HEK293 (cell line): ENCODE measurements around the gene MYZAP.

Experiments
- CTCF ChIA-PET: fragments of 350-600 bp; formaldehyde crosslinking; extraction: SDS; loops from one replicate; lab custom pipeline; 2021; ENCODE audit warnings: antibody characterized with exemption; lab: Yijun Ruan, JAX
- POLR2A ChIA-PET: fragments of 300-600 bp; formaldehyde crosslinking; extraction: SDS; loops from one replicate; lab custom pipeline; 2020; ENCODE audit warnings: antibody characterized with exemption, inconsistent platforms; lab: Yijun Ruan, JAX
- H3K27ac ChIP-seq: fragments of 200-500 bp; sonication (Bioruptor generic); 2 replicates; pipeline ENCODE4 v1.5.1; 2014; ENCODE audit warnings: low read depth, low read length, control low read depth, inconsistent platforms; ENCODE audit errors: extremely low read depth
- H3K36me3 ChIP-seq, 2 experiments: fragments of 200-500 bp in 1 of 2; sonication (Bioruptor generic) in 1 of 2; 1 replicate in 1 of 2; 2 replicates in 1 of 2; pipeline ENCODE4 v1.5.1; 2014 to 2017; ENCODE audit warnings: inconsistent platforms in 2 of 2, low read length in 2 of 2; ENCODE audit not compliant: control insufficient read depth in 2 of 2, insufficient read depth in 1 of 2
- H3K4me1 ChIP-seq: fragments of 200-500 bp; sonication (Bioruptor generic); 2 replicates; pipeline ENCODE4 v1.5.1; 2014; ENCODE audit warnings: mild to moderate bottlenecking, low read length, inconsistent platforms; ENCODE audit not compliant: control insufficient read depth, insufficient read depth
- H3K4me3 ChIP-seq: 2 replicates; pipeline ENCODE4 v1.5.1; 2011; ENCODE audit warnings: low read depth, mild to moderate bottlenecking, control low read depth, low read length, moderate library complexity
- H3K9me3 ChIP-seq: fragments of 200-500 bp; sonication (Bioruptor generic); 2 replicates; pipeline ENCODE4 v1.5.1; 2014; ENCODE audit warnings: low read depth, low read length, inconsistent platforms; ENCODE audit not compliant: control insufficient read depth, insufficient read depth
- KLF9 ChIP-seq: fragments of 450-650 bp; formaldehyde crosslinking; IDR thresholded peaks from 2 replicates; pipeline ENCODE4 v1.5.1; 2016; ENCODE audit warnings: missing biosample characterization, missing genetic modification characterization, low read depth
- SCRT2 ChIP-seq: fragments of 450-650 bp; formaldehyde crosslinking; IDR thresholded peaks from 2 replicates; pipeline ENCODE4 v1.5.1; 2016; ENCODE audit warnings: missing biosample characterization, missing genetic modification characterization
- TCF7L2 ChIP-seq: IDR thresholded peaks from 2 replicates; pipeline ENCODE4 v1.6.1; 2011; ENCODE audit warnings: low read depth, mild to moderate bottlenecking, inconsistent platforms, low read length, moderate library complexity, borderline replicate concordance
- TSHZ1 ChIP-seq: fragments of 450-650 bp; formaldehyde crosslinking; IDR thresholded peaks from 2 replicates; pipeline ENCODE4 v1.5.1; 2016; ENCODE audit warnings: missing biosample characterization, missing genetic modification characterization, borderline replicate concordance
- ZBTB44 ChIP-seq: fragments of 450-650 bp; IDR thresholded peaks from 2 replicates; pipeline ENCODE4 v1.5.1; 2018; ENCODE audit warnings: missing biosample characterization, mild to moderate bottlenecking, missing genetic modification characterization
- ZEB2 ChIP-seq: fragments of 450-650 bp; formaldehyde crosslinking; IDR thresholded peaks from 2 replicates; pipeline ENCODE4 v1.5.1; 2016; ENCODE audit warnings: missing biosample characterization, missing genetic modification characterization
- ZFP41 ChIP-seq: fragments of 450-650 bp; formaldehyde crosslinking; IDR thresholded peaks from 2 replicates; pipeline ENCODE4 v1.5.1; 2016; ENCODE audit warnings: missing biosample characterization, missing genetic modification characterization, borderline replicate concordance
- ZNF16 ChIP-seq: fragments of 450-650 bp; formaldehyde crosslinking; IDR thresholded peaks from 2 replicates; pipeline ENCODE4 v1.5.1; 2016; ENCODE audit warnings: low read depth, missing biosample characterization, missing genetic modification characterization
- ZNF292 ChIP-seq: fragments of 450-650 bp; formaldehyde crosslinking; IDR thresholded peaks from 2 replicates; pipeline ENCODE4 v1.5.1; 2016; ENCODE audit warnings: low read depth, missing biosample characterization, missing genetic modification characterization, borderline replicate concordance
- ZNF341 ChIP-seq: fragments of 450-650 bp; formaldehyde crosslinking; IDR thresholded peaks from 2 replicates; pipeline ENCODE4; 2016; ENCODE audit warnings: low read depth, missing biosample characterization, missing genetic modification characterization
- ZNF350 ChIP-seq: fragments of 450-650 bp; formaldehyde crosslinking; IDR thresholded peaks from 2 replicates; pipeline ENCODE4 v1.5.0; 2017; ENCODE audit warnings: missing biosample characterization, mild to moderate bottlenecking, missing genetic modification characterization
- ZNF391 ChIP-seq: fragments of 450-650 bp; formaldehyde crosslinking; IDR thresholded peaks from 2 replicates; pipeline ENCODE4 v1.5.1; 2016; ENCODE audit warnings: low read depth, missing biosample characterization, missing genetic modification characterization, borderline replicate concordance
- ZNF501 ChIP-seq: fragments of 450-650 bp; formaldehyde crosslinking; IDR thresholded peaks from 2 replicates; pipeline ENCODE4 v1.5.1; 2016; ENCODE audit warnings: missing biosample characterization, missing genetic modification characterization
- ZNF529 ChIP-seq: fragments of 450-650 bp; formaldehyde crosslinking; IDR thresholded peaks from 2 replicates; pipeline ENCODE4 v1.5.1; 2017; ENCODE audit warnings: missing genetic modification characterization, missing biosample characterization; ENCODE audit not compliant: insufficient replicate concordance
- ZNF558 ChIP-seq: fragments of 450-650 bp; formaldehyde crosslinking; IDR thresholded peaks from 2 replicates; pipeline ENCODE4 v1.5.1; 2016; ENCODE audit warnings: missing biosample characterization, missing genetic modification characterization
- ZNF623 ChIP-seq: fragments of 450-650 bp; formaldehyde crosslinking; IDR thresholded peaks from 2 replicates; pipeline ENCODE4 v1.5.1; 2016; ENCODE audit warnings: missing biosample characterization, missing genetic modification characterization
- ZNF701 ChIP-seq: fragments of 450-650 bp; formaldehyde crosslinking; IDR thresholded peaks from 2 replicates; pipeline ENCODE4 v1.5.1; 2016; ENCODE audit warnings: missing biosample characterization, missing genetic modification characterization
- ZSCAN23 ChIP-seq: fragments of 450-650 bp; formaldehyde crosslinking; IDR thresholded peaks from 2 replicates; pipeline ENCODE4 v1.5.1; 2016; ENCODE audit warnings: missing biosample characterization, missing genetic modification characterization
- TF ChIP-seq, protein P1 (sequence below): fragments of 450-650 bp; formaldehyde crosslinking; IDR thresholded peaks from 2 replicates; pipeline ENCODE4 v1.5.1; 2017; ENCODE audit warnings: missing biosample characterization, missing genetic modification characterization

Gene MYZAP

GRCh38 chr15:57663262-57663661, 71.6 kb downstream of the MYZAP start (continued):
- TF ChIP-seq ZNF701 (tag by site-specific recombination), result no peak

GRCh38 chr15:57665194-57665593, 73.5 kb downstream of the MYZAP start:
- Histone ChIP-seq H3K4me3 (no peak overlapping the region), H3K27ac (no peak overlapping the region), H3K4me1 (no peaks in the 10 kb centered on the region), H3K9me3 (no peaks in the 10 kb centered on the region), H3K36me3 (no peaks in the 10 kb centered on the region)
- ChIA-PET POLR2A (no interaction called here), CTCF (interaction anchor here (0.8 to 1.3 kb wide), 5 partner anchors 12 to 200 kb away, joined by 3 to 7 read pairs (median 4); partner anchors contain the start of gene POLR2M)
- TF ChIP-seq TSHZ1 (tag by site-specific recombination) (no peak), ZNF558 (tag by site-specific recombination) (no peak), ZNF16 (no peak), ZSCAN23 (tag by site-specific recombination) (no peak), ZNF341 (tag by site-specific recombination) (no peak), ZNF391 (tag by site-specific recombination) (no peak), ZNF350 (tag by site-specific recombination) (no peak), KLF9 (tag by site-specific recombination) (no peak), TCF7L2 (no peak), ZEB2 (tag by site-specific recombination) (no peak), ZNF292 (no peak), ZNF529 (tag by site-specific recombination) (no peak), ZFP41 (no peak), ZNF501 (tag by site-specific recombination) (no peak), ZBTB44 (tag by site-specific recombination) (no peak), ZNF623 (tag by site-specific recombination) (no peak), SCRT2 (no peak)
- TF ChIP-seq, protein P1, sequence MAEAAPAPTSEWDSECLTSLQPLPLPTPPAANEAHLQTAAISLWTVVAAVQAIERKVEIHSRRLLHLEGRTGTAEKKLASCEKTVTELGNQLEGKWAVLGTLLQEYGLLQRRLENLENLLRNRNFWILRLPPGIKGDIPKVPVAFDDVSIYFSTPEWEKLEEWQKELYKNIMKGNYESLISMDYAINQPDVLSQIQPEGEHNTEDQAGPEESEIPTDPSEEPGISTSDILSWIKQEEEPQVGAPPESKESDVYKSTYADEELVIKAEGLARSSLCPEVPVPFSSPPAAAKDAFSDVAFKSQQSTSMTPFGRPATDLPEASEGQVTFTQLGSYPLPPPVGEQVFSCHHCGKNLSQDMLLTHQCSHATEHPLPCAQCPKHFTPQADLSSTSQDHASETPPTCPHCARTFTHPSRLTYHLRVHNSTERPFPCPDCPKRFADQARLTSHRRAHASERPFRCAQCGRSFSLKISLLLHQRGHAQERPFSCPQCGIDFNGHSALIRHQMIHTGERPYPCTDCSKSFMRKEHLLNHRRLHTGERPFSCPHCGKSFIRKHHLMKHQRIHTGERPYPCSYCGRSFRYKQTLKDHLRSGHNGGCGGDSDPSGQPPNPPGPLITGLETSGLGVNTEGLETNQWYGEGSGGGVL (tag by site-specific recombination), result no peak
